ENCODE results near the gene MERTK. TPM values are rescaled to one million over a fixed set of nuclear protein-coding genes. Genes with fewer than 3 reads are reported as not detected.

Gene MERTK
- total and polyA plus RNA-seq, 2 donors (not counting 1 experiment from before 2014, with no cell fraction given) = 0.34 to 6.6 TPM

DNA sequence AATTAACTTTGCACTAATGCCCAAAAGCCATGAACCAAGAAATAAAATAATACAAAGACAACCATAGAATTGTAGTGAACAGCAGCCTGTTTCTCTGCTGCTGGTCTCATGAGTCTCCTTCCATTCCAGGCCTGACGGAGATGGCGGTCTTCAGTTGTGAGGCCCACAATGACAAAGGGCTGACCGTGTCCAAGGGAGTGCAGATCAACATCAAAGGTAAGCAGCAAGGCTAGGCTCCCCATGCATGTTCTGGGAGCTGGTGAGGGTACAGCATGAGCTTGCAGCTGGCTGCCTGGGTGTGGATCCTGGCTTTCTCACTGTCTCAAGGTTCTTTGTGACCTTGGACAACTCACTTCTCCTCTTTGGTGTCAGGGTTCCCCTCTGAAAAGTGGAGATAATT lies 66.7 kb downstream of the MERTK start:
- Histone ChIP-seq H3K27me3 (ENCODE audit: control insufficient read depth, insufficient read depth, low read length) (peaks cover 3% of the 10 kb centered on the region), H3K4me3 (replicated peaks in 1 of 4; ENCODE audit: control extremely low read depth in 1 of 4, insufficient read depth in 1 of 4, low read depth in 3 of 4, low read length in 4 of 4) (no peak overlapping the region), H3K9ac (ENCODE audit: insufficient read depth, low read length) (no peak overlapping the region), H3K9me3 (ENCODE audit: control insufficient read depth, insufficient read depth, low read depth, low read length) (no peaks in the 10 kb centered on the region), H3K27ac (ENCODE audit: insufficient read depth, low read length) (no peak overlapping the region), H3K79me2 (ENCODE audit: control insufficient read depth, insufficient read depth, low read length) (no peaks in the 10 kb centered on the region), H4K20me1 (ENCODE audit: control insufficient read depth, extremely low read depth, insufficient read depth, low read length) (no peaks in the 10 kb centered on the region), H3K36me3 (ENCODE audit: control insufficient read depth, insufficient read depth, low read length) (no peaks in the 10 kb centered on the region), H3K4me2 (ENCODE audit: extremely low read depth, insufficient read depth, low read length) (no peak overlapping the region), H2AFZ (ENCODE audit: low read length) (no peak overlapping the region), H3K4me1 (ENCODE audit: control insufficient read depth, extremely low read depth, insufficient read depth, low read length) (no peaks in the 10 kb centered on the region)
- TF ChIP-seq CTCF (conservative IDR thresholded peaks at IDR 0.05 in 1 of 2, IDR thresholded peaks at IDR 0.05 in 1 of 2; ENCODE audit: low read depth in 1 of 2, low read length in 2 of 2) = no peak
- TF ChIP-seq EZH2 (IDR thresholded peaks at IDR 0.05; ENCODE audit: low read length, missing control alignments) = no peak
- DNase-seq (ENCODE audit: low read depth in 2 of 2) = no peak

DNA sequence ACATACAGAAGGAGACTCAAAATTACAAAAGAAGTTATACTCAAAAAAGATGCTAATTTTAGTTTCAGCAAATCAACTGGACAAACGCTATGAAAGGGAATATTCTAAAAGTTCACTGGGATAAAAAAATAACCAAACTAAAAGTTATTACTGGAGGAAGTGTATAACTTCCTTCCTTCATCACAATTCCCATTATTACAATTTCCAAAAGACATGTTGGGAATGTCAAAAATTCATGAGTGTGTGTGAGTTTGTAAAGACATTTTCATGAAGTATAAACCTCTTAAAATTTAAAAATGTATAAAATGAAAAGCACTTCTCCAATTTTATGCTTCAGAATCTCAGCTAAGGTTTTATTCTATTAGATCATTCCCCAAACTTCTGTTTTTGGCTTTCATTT lies 67.8 kb downstream of the MERTK start:
- TF ChIP-seq CTCF (conservative IDR thresholded peaks at IDR 0.05 in 1 of 2, IDR thresholded peaks at IDR 0.05 in 1 of 2; ENCODE audit: low read depth in 1 of 2, low read length in 2 of 2) = no peak
- TF ChIP-seq EZH2 (IDR thresholded peaks at IDR 0.05; ENCODE audit: low read length, missing control alignments) = no peak
- Histone ChIP-seq H4K20me1 (ENCODE audit: control insufficient read depth, extremely low read depth, insufficient read depth, low read length) (no peaks in the 10 kb centered on the region), H2AFZ (ENCODE audit: low read length) (no peak overlapping the region), H3K4me1 (ENCODE audit: control insufficient read depth, extremely low read depth, insufficient read depth, low read length) (no peaks in the 10 kb centered on the region), H3K79me2 (ENCODE audit: control insufficient read depth, insufficient read depth, low read length) (no peaks in the 10 kb centered on the region), H3K9me3 (ENCODE audit: control insufficient read depth, insufficient read depth, low read depth, low read length) (no peaks in the 10 kb centered on the region), H3K36me3 (ENCODE audit: control insufficient read depth, insufficient read depth, low read length) (no peaks in the 10 kb centered on the region), H3K9ac (ENCODE audit: insufficient read depth, low read length) (no peak overlapping the region), H3K4me3 (replicated peaks in 1 of 4; ENCODE audit: control extremely low read depth in 1 of 4, insufficient read depth in 1 of 4, low read depth in 3 of 4, low read length in 4 of 4) (no peak overlapping the region), H3K4me2 (ENCODE audit: extremely low read depth, insufficient read depth, low read length) (no peak overlapping the region), H3K27me3 (ENCODE audit: control insufficient read depth, insufficient read depth, low read length) (peaks cover 3% of the 10 kb centered on the region), H3K27ac (ENCODE audit: insufficient read depth, low read length) (no peak overlapping the region)
- DNase-seq (ENCODE audit: low read depth in 2 of 2) = no peak

DNA sequence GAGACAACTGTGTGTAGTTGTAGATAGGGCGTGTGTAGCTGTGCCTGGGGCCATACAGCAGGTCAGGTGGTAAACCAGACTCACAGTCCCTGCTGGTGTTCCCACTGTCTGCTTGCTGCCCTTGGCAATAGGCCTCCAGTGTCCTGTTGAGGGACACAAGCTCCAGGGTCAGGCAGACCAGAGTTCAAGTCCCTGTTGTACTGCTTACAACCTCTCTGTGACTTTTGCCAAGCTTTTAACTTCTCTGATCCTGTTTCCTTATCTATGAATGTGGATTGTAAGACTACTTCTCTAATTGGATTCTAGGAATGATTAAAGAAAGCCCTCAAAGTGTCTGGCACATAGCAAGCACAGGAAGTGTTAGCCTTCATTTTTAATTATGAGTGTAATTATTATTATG lies 68.6 kb downstream of the MERTK start:
- Histone ChIP-seq H3K4me3 (replicated peaks in 1 of 4; ENCODE audit: control extremely low read depth in 1 of 4, insufficient read depth in 1 of 4, low read depth in 3 of 4, low read length in 4 of 4) (no peak overlapping the region), H3K79me2 (ENCODE audit: control insufficient read depth, insufficient read depth, low read length) (no peaks in the 10 kb centered on the region), H3K4me1 (ENCODE audit: control insufficient read depth, extremely low read depth, insufficient read depth, low read length) (no peaks in the 10 kb centered on the region), H3K27ac (ENCODE audit: insufficient read depth, low read length) (no peak overlapping the region), H3K9me3 (ENCODE audit: control insufficient read depth, insufficient read depth, low read depth, low read length) (no peaks in the 10 kb centered on the region), H3K9ac (ENCODE audit: insufficient read depth, low read length) (no peak overlapping the region), H3K4me2 (ENCODE audit: extremely low read depth, insufficient read depth, low read length) (no peak overlapping the region), H2AFZ (ENCODE audit: low read length) (no peak overlapping the region), H3K27me3 (ENCODE audit: control insufficient read depth, insufficient read depth, low read length) (peaks cover 3% of the 10 kb centered on the region), H4K20me1 (ENCODE audit: control insufficient read depth, extremely low read depth, insufficient read depth, low read length) (no peaks in the 10 kb centered on the region), H3K36me3 (ENCODE audit: control insufficient read depth, insufficient read depth, low read length) (no peaks in the 10 kb centered on the region)
- DNase-seq (ENCODE audit: low read depth in 2 of 2) = no peak
- TF ChIP-seq CTCF (conservative IDR thresholded peaks at IDR 0.05 in 1 of 2, IDR thresholded peaks at IDR 0.05 in 1 of 2; ENCODE audit: low read depth in 1 of 2, low read length in 2 of 2) = no peak
- no peak for TF ChIP-seq EZH2 (IDR thresholded peaks at IDR 0.05; ENCODE audit: low read length, missing control alignments)
